ENCODE measurements around the gene RAB7A. TPM values are rescaled to one million over a fixed set of nuclear protein-coding genes. Genes with fewer than 3 reads are reported as not detected.

The RAB7A gene
- total and polyA plus RNA-seq, 4 experiments from 2014 or later, result 141 to 269 (median 168) TPM

GRCh38 chr3:128784232-128784631 is 58.2 kb downstream of the RAB7A start:
- intact Hi-C loops (cut with micrococcal nuclease), result loop anchor here (1.0 kb wide), 2 partner anchors 62 to 139 kb away; no protein-coding TSS in a partner anchor
- ChIA-PET CTCF (ENCODE audit: partially characterized antibody) (interaction anchor here (1.1 to 3.3 kb wide), 7 partner anchors 11 to 103 kb away, joined by 3 to 43 read pairs (median 4); no protein-coding TSS in a partner anchor), POLR2A (ENCODE audit: partially characterized antibody) (no interaction called here)
- Histone ChIP-seq H3K27me3 (ENCODE audit: insufficient read depth, low read length) (no peaks in the 10 kb centered on the region), H3K27ac (ENCODE audit: low read depth, low read length) (no peak overlapping the region), H3K36me3 (ENCODE audit: insufficient read depth, low read length) (no peaks in the 10 kb centered on the region), H3K9me3 (ENCODE audit: control insufficient read depth in 1 of 2, low read length in 2 of 2) (no peaks in the 10 kb centered on the region), H3K4me3 (ENCODE audit: low read length in 2 of 2) (no peak overlapping the region), H3K4me1 (ENCODE audit: insufficient read depth, low read length) (peaks cover 70% of the 10 kb centered on the region)
- DNase-seq, result peak; percentile 41 to 47 (median 43)
- peak overlapping the region; percentile 5 to 89 (median 66) for H3K27ac Mint-ChIP-seq
- peaks cover 0 to 2% of the 10 kb centered on the region in 2 donors for H3K36me3 Mint-ChIP-seq
- H3K9me3 Mint-ChIP-seq, result no peaks in the 10 kb centered on the region
- H3K4me3 Mint-ChIP-seq, result peak overlapping the region in 1 of 8 donors; percentile 43
- H3K4me1 Mint-ChIP-seq, result peaks cover 62 to 87% (median 75%) of the 10 kb centered on the region in 4 donors
- no peaks in the 10 kb centered on the region for H3K27me3 Mint-ChIP-seq

- no peaks in the 10 kb centered on the region for H3K9me3 ChIP-seq (ENCODE audit: control insufficient read depth in 1 of 2, low read length in 2 of 2)
- ChIA-PET POLR2A (ENCODE audit: partially characterized antibody) (interaction anchor here (1.0 to 1.1 kb wide), 2 partner anchors 11 to 19 kb away, joined by 3 to 6 read pairs; no protein-coding TSS in a partner anchor), CTCF (ENCODE audit: partially characterized antibody) (interaction anchor here (0.7 to 3.3 kb wide), 4 partner anchors 11 to 142 kb away, joined by 3 to 43 read pairs (median 4); no protein-coding TSS in a partner anchor)
Measured at GRCh38 chr3:128784843-128785242, 58.9 kb downstream of the RAB7A start.

GRCh38 chr3:128786434-128787020 is 60.5 kb downstream of the RAB7A start:
- Histone ChIP-seq H3K4me1 (ENCODE audit: insufficient read depth, low read length) (peaks cover 77% of the 10 kb centered on the region), H3K27me3 (ENCODE audit: insufficient read depth, low read length) (no peaks in the 10 kb centered on the region), H3K27ac (ENCODE audit: low read depth, low read length) (no peak overlapping the region), H3K36me3 (ENCODE audit: insufficient read depth, low read length) (no peaks in the 10 kb centered on the region), H3K4me3 (ENCODE audit: low read length in 2 of 2) (no peak overlapping the region), H3K9me3 (ENCODE audit: control insufficient read depth in 1 of 2, low read length in 2 of 2) (no peaks in the 10 kb centered on the region)
- ChIA-PET POLR2A (ENCODE audit: partially characterized antibody) (interaction anchor here (0.6 to 3.8 kb wide), 8 partner anchors 18 to 397 kb away, joined by 3 to 63 read pairs (median 10); partner anchors contain the start of genes ACAD9, CNBP and RAB7A), CTCF (ENCODE audit: partially characterized antibody) (interaction anchor here (1.1 to 3.8 kb wide), 6 partner anchors 9 to 107 kb away, joined by 3 to 82 read pairs (median 10); no protein-coding TSS in a partner anchor)
- intact Hi-C loops (cut with micrococcal nuclease), result loop anchor here (1.0 kb wide), 1 partner anchor 9 kb away; no protein-coding TSS in a partner anchor
- no peak for DNase-seq
- H3K27me3 Mint-ChIP-seq, result no peaks in the 10 kb centered on the region
- H3K4me1 Mint-ChIP-seq, result peaks cover 57 to 87% (median 72%) of the 10 kb centered on the region in 4 donors
- H3K9me3 Mint-ChIP-seq, result no peaks in the 10 kb centered on the region
- peak overlapping the region; percentile 62 to 98 (median 90) for H3K27ac Mint-ChIP-seq
- peaks cover 0 to 2% of the 10 kb centered on the region in 2 donors for H3K36me3 Mint-ChIP-seq
- peak overlapping the region in 5 of 8 donors; percentile 2 to 88 (median 4) for H3K4me3 Mint-ChIP-seq

More at GRCh38 chr3:128784843-128785242, 58.9 kb downstream of the RAB7A start:
- DNase-seq, result no peak
- H3K27ac Mint-ChIP-seq, result peak overlapping the region in 5 of 7 donors; percentile 6 to 80 (median 66)
- intact Hi-C loops (cut with micrococcal nuclease), result loop anchor here (1.0 kb wide), 2 partner anchors 61 to 138 kb away; no protein-coding TSS in a partner anchor
- no peaks in the 10 kb centered on the region for H3K9me3 Mint-ChIP-seq
- H3K36me3 ChIP-seq (ENCODE audit: insufficient read depth, low read length), result no peaks in the 10 kb centered on the region
- H3K27ac ChIP-seq (ENCODE audit: low read depth, low read length), result no peak overlapping the region
- H3K27me3 ChIP-seq (ENCODE audit: insufficient read depth, low read length), result no peaks in the 10 kb centered on the region
- H3K4me1 Mint-ChIP-seq, result peaks cover 59 to 87% (median 71%) of the 10 kb centered on the region in 4 donors
- H3K27me3 Mint-ChIP-seq, result no peaks in the 10 kb centered on the region
- H3K4me3 ChIP-seq (ENCODE audit: low read length in 2 of 2), result no peak overlapping the region
- peaks cover 72% of the 10 kb centered on the region for H3K4me1 ChIP-seq (ENCODE audit: insufficient read depth, low read length)
- H3K4me3 Mint-ChIP-seq, result no peak overlapping the region
- H3K36me3 Mint-ChIP-seq, result peaks cover 0 to 2% of the 10 kb centered on the region in 2 donors

- peak; percentile 39 to 77 (median 43) for DNase-seq
- no peaks in the 10 kb centered on the region for H3K9me3 ChIP-seq (ENCODE audit: control insufficient read depth in 1 of 2, low read length in 2 of 2)
- Mint-ChIP-seq H3K27me3 (no peaks in the 10 kb centered on the region), H3K36me3 (peaks cover 0 to 2% of the 10 kb centered on the region in 2 donors), H3K27ac (peak overlapping the region; percentile 89 to 98 (median 94)), H3K4me1 (peaks cover 56 to 87% (median 72%) of the 10 kb centered on the region in 4 donors), H3K4me3 (peak overlapping the region; percentile 53 to 90 (median 84)), H3K9me3 (no peaks in the 10 kb centered on the region)
- peak overlapping the region; percentile 48 for H3K27ac ChIP-seq (ENCODE audit: low read depth, low read length)
- ChIA-PET CTCF (ENCODE audit: partially characterized antibody) (interaction anchor here (0.8 to 3.8 kb wide), 13 partner anchors 9 to 170 kb away, joined by 3 to 82 read pairs (median 5); no protein-coding TSS in a partner anchor), POLR2A (ENCODE audit: partially characterized antibody) (interaction anchor here (0.6 to 3.8 kb wide), 21 partner anchors 9 to 529 kb away, joined by 3 to 63 read pairs (median 6); partner anchors contain the start of genes ACAD9, CNBP, RAB7A and RPN1)
- H3K4me3 ChIP-seq (ENCODE audit: low read length in 2 of 2), result peak overlapping the region; percentile 0 to 57
- no peaks in the 10 kb centered on the region for H3K36me3 ChIP-seq (ENCODE audit: insufficient read depth, low read length)
- no peaks in the 10 kb centered on the region for H3K27me3 ChIP-seq (ENCODE audit: insufficient read depth, low read length)
- intact Hi-C loops (cut with micrococcal nuclease), result loop anchor here (1.0 to 2.0 kb wide), 2 partner anchors 8 to 17 kb away; no protein-coding TSS in a partner anchor
- peaks cover 79% of the 10 kb centered on the region for H3K4me1 ChIP-seq (ENCODE audit: insufficient read depth, low read length)
Measured at GRCh38 chr3:128787256-128788253, 61.6 kb downstream of the RAB7A start.

- peak overlapping the region; percentile 89 to 98 (median 94) for H3K27ac Mint-ChIP-seq
- peak overlapping the region; percentile 48 for H3K27ac ChIP-seq (ENCODE audit: low read depth, low read length)
- H3K36me3 ChIP-seq (ENCODE audit: insufficient read depth, low read length), result no peaks in the 10 kb centered on the region
- CTCF ChIA-PET (ENCODE audit: partially characterized antibody), result interaction anchor here (0.7 to 3.8 kb wide), 14 partner anchors 8 to 1125 kb away, joined by 3 to 82 read pairs (median 6); no protein-coding TSS in a partner anchor
- H3K4me3 Mint-ChIP-seq, result peak overlapping the region; percentile 70 to 90 (median 84)
- POLR2A ChIA-PET (ENCODE audit: partially characterized antibody), result interaction anchor here (0.8 to 3.8 kb wide), 23 partner anchors 10 to 528 kb away, joined by 3 to 63 read pairs (median 6); partner anchors contain the start of genes ACAD9, RAB7A and RPN1
- H3K9me3 ChIP-seq (ENCODE audit: control insufficient read depth in 1 of 2, low read length in 2 of 2), result no peaks in the 10 kb centered on the region
- H3K9me3 Mint-ChIP-seq, result no peaks in the 10 kb centered on the region
- intact Hi-C loops (cut with micrococcal nuclease), result loop anchor here (2.0 kb wide), 1 partner anchor 16 kb away; no protein-coding TSS in a partner anchor
- no peaks in the 10 kb centered on the region for H3K27me3 ChIP-seq (ENCODE audit: insufficient read depth, low read length)
- peaks cover 55 to 82% (median 69%) of the 10 kb centered on the region in 4 donors for H3K4me1 Mint-ChIP-seq
- peaks cover 80% of the 10 kb centered on the region for H3K4me1 ChIP-seq (ENCODE audit: insufficient read depth, low read length)
- peak overlapping the region; percentile 21 to 57 for H3K4me3 ChIP-seq (ENCODE audit: low read length in 2 of 2)
- H3K36me3 Mint-ChIP-seq, result peaks cover 0 to 2% of the 10 kb centered on the region in 2 donors
- DNase-seq, result peak in 2 of 5 donors; percentile 17 to 35
- no peaks in the 10 kb centered on the region for H3K27me3 Mint-ChIP-seq
Measured at GRCh38 chr3:128788268-128788869, 62.4 kb downstream of the RAB7A start.

Measured in CD4-positive, alpha-beta memory T cell (primary cell).